G401 (cell line): ENCODE measurements around the gene INHA. TPM values are rescaled to one million over a fixed set of nuclear protein-coding genes. Genes with fewer than 3 reads are reported as not detected.

Source experiments
- DNase-seq: peaks from one replicate; pipeline ENCODE4 v3.0.0-alpha.2; 2015; ENCODE audit warnings: low spot score
- in situ Hi-C: cut with HindIII; loops from 2 replicates; pipeline ENCODE4 v1.10.0; 2016; ENCODE audit warnings: low sequenced_read_pairs, mixed read lengths
- total RNA-seq: library from RNA; depleted of rRNA; stranded (reverse); fragments of >200 nt; shearing (Covaris generic); gene quantifications from 2 replicates; pipeline ENCODE4 v1.2.3, GENCODE V29; 2014

The INHA gene
- total RNA-seq, 1 experiment from 2014 or later = 1.3 TPM

GRCh38 chr2:219539926-219540678 lies 32.0 kb upstream of the INHA start:
- no peak for DNase-seq
- in situ Hi-C loops = no loop called here

DNA sequence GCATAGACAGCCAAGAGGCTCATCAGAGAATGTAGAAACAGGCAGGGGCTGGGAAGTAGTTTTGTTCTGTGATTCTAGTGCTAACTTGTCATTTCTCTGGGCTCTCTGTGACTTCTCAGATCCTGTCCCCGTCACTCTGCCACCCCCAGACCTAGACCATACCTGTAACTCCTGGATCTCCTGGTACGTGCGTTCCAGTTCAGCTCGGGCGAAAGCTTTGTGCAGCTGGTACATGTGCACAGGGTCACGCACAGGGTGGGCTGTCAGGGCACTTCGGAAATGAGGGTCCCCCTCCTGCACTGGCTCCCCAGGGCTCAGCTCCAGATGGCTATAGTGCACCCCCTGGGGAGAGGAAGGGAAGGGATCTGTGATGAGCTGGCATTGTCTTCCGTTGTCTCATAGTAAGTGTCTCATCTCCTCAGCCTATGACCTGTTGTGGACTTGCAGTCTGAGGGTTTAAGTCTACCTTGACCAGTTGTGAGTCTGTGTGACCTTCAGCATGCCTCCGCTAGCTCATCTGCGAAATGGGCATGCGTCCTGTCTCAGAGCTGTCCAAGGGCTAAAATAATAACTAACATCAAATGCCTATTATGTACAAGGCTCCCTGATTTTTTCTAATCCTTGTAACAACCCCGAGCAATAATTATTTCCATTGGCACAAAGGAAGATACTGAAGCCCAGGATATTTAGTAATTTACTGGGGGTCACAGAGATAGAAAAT lies 31.2 kb upstream of the INHA start:
- DNase-seq = no peak
- in situ Hi-C loops = no loop called here

DNA sequence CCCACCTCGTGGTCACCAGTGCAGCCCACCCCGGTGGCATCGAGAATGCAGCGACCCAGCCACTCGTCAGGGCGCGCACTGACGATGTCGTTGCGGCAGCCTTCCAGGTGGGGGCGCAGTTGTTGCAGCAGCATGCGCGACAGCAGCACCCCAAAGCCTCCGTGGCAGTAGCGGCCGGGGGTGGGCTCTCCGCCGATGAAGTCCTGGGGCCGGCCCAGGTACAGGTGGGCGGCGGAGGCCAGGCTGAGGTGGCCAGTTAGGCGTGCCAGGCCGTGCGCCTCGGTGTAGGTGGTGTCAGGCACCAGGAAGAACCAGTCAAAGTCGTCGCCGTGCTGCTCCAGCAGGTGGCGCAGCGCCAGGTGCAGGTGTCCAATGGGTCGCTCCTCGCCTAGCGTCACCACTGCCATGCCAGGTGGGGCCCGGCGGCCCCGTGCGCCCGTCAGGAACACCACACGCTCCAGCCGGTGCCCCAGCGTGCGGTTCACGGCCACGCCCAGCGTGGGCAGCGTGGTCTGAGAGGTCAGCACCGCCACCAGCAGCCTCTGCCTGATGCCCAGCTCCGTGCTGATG lies 30.4 kb upstream of the INHA start:
- in situ Hi-C loops = no loop called here
- peak; percentile 83 for DNase-seq

DNA sequence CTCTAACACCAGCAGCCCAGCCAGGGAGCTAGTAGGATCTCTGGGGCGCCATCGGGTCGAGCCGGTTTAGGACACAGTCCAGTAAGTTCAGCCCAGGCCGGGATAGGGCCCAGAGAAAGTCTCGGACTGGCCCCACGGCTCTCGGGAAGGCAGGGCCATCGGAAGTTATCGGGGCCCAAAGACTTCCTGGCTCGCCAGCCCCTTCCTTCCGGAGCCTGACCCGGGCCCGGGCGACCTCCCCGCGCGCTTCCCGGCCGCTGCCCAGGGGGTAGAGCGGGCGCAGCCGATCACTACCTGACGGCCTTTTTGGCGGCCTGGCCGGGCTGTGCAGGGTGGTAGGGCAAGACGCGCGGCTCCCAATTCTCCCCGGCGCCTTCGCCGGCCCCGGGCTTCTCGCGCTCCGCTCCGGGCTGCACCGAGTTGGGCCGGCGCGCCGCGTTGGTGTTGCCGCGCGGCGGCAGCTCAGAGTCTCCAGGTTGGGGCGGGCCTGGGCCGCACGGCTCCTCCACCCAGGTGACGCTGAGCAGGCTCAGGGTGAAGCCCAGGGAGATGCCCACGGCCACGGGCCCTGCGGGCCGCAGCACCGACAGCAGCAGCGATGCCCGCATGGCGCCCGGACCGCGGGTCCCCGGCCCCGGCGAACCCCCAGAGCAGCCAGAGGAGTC lies 29.0 kb upstream of the INHA start:
- DNase-seq = peak; percentile 56
- in situ Hi-C loops = no loop called here

- in situ Hi-C loops = no loop called here
Measured at GRCh38 chr2:219543596-219544358, 28.3 kb upstream of the INHA start, which contains the start of the genes CHPF and TMEM198. Gene CHPF (minus strand): TSS chr2:219543809. CDS start chr2:219543538, 271 bp downstream. Gene TMEM198 (plus strand): TSS chr2:219544028. CDS start chr2:219544728, 700 bp downstream.

GRCh38 chr2:219544567-219544966 lies 27.5 kb upstream of the INHA start:
- in situ Hi-C loops = no loop called here
- DNase-seq = no peak

More at GRCh38 chr2:219543596-219544358, 28.3 kb upstream of the INHA start, which contains the start of the genes CHPF and TMEM198:
- peak; percentile 96 for DNase-seq

GRCh38 chr2:219545295-219545942 lies 26.7 kb upstream of the INHA start:
- DNase-seq = no peak
- in situ Hi-C loops = no loop called here

DNA sequence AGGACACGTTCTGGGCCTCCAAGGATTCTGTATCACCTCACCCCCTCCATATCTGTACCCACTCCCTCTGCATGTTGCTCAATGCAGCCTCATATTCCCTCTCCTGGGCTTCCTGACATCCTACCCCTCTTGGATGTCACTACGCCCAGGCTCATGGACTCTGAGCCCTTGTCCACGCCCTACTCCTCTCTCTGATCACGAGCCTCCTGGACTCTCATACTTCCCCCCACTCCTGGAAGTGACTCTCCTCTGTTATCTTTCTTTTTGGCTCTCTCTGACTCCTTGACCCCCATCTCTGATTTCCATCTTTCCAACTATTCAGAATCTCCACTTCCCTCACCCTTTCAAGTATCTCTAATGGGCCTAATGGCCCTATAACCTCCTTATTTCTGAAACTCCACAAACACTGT lies 26.2 kb upstream of the INHA start:
- in situ Hi-C loops = no loop called here
- no peak for DNase-seq

DNA sequence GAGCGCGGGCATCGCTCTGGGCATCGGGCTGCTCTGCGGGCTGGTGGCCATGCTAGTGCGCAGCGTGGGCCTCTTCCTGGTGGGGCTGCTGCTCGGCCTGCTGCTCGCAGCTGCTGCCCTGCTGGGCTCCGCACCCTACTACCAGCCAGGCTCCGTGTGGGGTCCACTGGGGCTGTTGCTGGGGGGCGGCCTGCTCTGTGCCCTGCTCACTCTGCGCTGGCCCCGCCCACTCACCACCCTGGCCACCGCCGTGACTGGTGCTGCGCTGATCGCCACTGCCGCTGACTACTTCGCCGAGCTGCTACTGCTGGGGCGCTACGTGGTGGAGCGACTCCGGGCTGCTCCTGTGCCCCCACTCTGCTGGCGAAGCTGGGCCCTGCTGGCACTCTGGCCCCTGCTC lies 24.5 kb upstream of the INHA start:
- in situ Hi-C loops = no loop called here
- DNase-seq = no peak

- no peak for DNase-seq
- in situ Hi-C loops = no loop called here
Measured at GRCh38 chr2:219548990-219549389, 23.1 kb upstream of the INHA start.

- no peak for DNase-seq
- in situ Hi-C loops = no loop called here
Measured at GRCh38 chr2:219549619-219550018, 22.5 kb upstream of the INHA start.

- in situ Hi-C loops = no loop called here
- DNase-seq = peak; percentile 53
Measured at GRCh38 chr2:219551441-219552381, 20.4 kb upstream of the INHA start.

- in situ Hi-C loops = no loop called here
- peak; percentile 79 for DNase-seq
Measured at GRCh38 chr2:219552382-219553167, 19.5 kb upstream of the INHA start.

DNA sequence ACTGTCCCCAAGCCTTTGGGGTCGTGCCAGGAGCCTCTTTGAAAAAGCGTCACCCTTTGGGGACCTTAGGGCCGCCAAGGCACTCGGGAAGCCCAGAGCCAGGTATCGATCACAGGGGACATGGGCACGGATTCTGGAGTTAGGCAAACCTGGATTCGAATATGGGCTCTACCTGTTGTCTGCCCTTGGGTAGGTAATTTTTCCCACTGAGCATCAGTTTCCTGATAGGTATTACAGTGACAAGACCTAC lies 19.0 kb upstream of the INHA start:
- no peak for DNase-seq
- in situ Hi-C loops = no loop called here

GRCh38 chr2:219553463-219553963 lies 18.6 kb upstream of the INHA start:
- no peak for DNase-seq
- in situ Hi-C loops = no loop called here

DNA sequence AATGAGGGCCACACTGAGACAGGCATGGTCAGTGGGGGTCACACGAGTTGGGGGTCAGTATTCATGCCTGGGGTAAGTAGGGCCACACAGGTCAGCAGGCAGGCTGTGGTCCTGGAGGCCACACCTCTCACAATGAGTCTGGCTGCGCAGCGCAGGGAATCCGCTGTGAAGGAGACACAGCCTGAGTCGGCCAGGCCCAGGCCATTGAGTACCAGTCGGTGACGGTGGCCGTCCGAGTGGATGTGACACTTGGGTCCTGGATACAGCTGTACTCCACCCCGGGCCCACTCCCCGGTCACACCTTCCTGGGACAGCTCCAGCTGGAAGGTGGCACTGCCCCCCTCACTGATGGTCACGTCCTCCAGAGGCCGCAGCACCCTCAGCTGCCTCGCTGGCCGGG lies 17.8 kb upstream of the INHA start:
- in situ Hi-C loops = no loop called here
- DNase-seq = no peak

DNA sequence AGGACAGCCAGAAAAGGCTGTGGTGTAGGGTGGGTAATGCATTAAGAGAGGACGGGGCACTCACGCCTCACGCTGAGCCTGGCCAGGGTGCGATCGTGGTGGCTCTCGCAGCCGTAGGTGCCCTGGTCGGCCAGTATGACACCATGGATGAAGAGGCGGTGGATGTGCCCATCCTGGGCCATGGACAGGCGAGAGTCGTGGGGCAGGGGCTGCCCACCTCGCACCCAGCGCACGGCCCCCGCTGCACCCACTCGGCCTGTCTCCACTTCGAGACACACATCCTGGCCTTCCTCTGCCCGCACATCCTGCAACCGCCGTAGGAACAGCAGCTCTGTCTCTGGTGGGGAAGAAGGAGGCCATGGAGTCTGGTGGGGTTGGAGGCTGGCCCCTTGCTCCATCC lies 16.2 kb upstream of the INHA start:
- in situ Hi-C loops = no loop called here
- DNase-seq = no peak
